GM19328 (cell line): ENCODE results near the gene PURB.
"Not testable (repeated sequence)": the region's sequence is repeated elsewhere in the genome, so short reads cannot be mapped to it uniquely, and the experiment has no call there.

Experiments used
- ATAC-seq: cut with Tn5 transposase; IDR thresholded peaks from one replicate; pipeline ENCODE4 v1.9.1; 2021; ENCODE audit warnings: mild to moderate bottlenecking, moderate library complexity; ENCODE audit not compliant: unreplicated experiment

The PURB gene

GRCh38 chr7:44885394-44886317 lies at the start of gene PURB:
Gene PURB (minus strand): TSS chr7:44885530. CDS start chr7:44885348, 182 bp downstream.
- ATAC-seq: peak; percentile 81

- ATAC-seq: no peak
These were observed 49.7 kb upstream of the PURB start for GRCh38 chr7:44935016-44935415.

- ATAC-seq: not testable (repeated sequence)
These were observed 49.2 kb upstream of the PURB start for GRCh38 chr7:44934510-44934909.

GRCh38 chr7:44930921-44931320 lies 45.6 kb upstream of the PURB start:
- ATAC-seq: no peak

GRCh38 chr7:44922351-44922694 lies 37.0 kb upstream of the PURB start:
- no peak for ATAC-seq

- ATAC-seq: peak; percentile 62
These were observed 36.4 kb upstream of the PURB start for GRCh38 chr7:44921607-44922350.

GRCh38 chr7:44920119-44920518 lies 34.8 kb upstream of the PURB start:
- ATAC-seq: no peak

- ATAC-seq: no peak
These were observed 32.7 kb upstream of the PURB start for GRCh38 chr7:44918029-44918428.

- ATAC-seq: no peak
These were observed 32.1 kb upstream of the PURB start for GRCh38 chr7:44917465-44917864.

GRCh38 chr7:44914992-44915607 lies 29.8 kb upstream of the PURB start:
- ATAC-seq: peak; percentile 55

- no peak for ATAC-seq
These were observed 27.5 kb upstream of the PURB start for GRCh38 chr7:44912775-44913347.

- ATAC-seq: no peak
These were observed 26.6 kb upstream of the PURB start for GRCh38 chr7:44911911-44912310.

- ATAC-seq: no peak
These were observed 24.5 kb upstream of the PURB start for GRCh38 chr7:44909596-44910389.

- no peak for ATAC-seq
These were observed 21.6 kb upstream of the PURB start for GRCh38 chr7:44906965-44907364.

GRCh38 chr7:44905002-44905635 lies 19.8 kb upstream of the PURB start:
- ATAC-seq: no peak

GRCh38 chr7:44899443-44899842 lies 14.1 kb upstream of the PURB start:
- ATAC-seq: no peak

- ATAC-seq: no peak
These were observed 12.7 kb upstream of the PURB start for GRCh38 chr7:44898039-44898438.

GRCh38 chr7:44897309-44897708 lies 12.0 kb upstream of the PURB start:
- no peak for ATAC-seq

GRCh38 chr7:44894888-44895580 lies 9.7 kb upstream of the PURB start:
- ATAC-seq: no peak
